Measurements from ENCODE around the gene CADPS.

The CADPS gene

GRCh38 chr3:62781121-62781520, 94.1 kb downstream of the CADPS start:
- H3K4me3 ChIP-seq (ENCODE audit: low read depth in 1 of 2, low read length in 1 of 2) = no peak overlapping the region
- no peak overlapping the region for H3K27ac ChIP-seq
- TF ChIP-seq, protein P1, sequence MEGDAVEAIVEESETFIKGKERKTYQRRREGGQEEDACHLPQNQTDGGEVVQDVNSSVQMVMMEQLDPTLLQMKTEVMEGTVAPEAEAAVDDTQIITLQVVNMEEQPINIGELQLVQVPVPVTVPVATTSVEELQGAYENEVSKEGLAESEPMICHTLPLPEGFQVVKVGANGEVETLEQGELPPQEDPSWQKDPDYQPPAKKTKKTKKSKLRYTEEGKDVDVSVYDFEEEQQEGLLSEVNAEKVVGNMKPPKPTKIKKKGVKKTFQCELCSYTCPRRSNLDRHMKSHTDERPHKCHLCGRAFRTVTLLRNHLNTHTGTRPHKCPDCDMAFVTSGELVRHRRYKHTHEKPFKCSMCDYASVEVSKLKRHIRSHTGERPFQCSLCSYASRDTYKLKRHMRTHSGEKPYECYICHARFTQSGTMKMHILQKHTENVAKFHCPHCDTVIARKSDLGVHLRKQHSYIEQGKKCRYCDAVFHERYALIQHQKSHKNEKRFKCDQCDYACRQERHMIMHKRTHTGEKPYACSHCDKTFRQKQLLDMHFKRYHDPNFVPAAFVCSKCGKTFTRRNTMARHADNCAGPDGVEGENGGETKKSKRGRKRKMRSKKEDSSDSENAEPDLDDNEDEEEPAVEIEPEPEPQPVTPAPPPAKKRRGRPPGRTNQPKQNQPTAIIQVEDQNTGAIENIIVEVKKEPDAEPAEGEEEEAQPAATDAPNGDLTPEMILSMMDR (IDR thresholded peaks at IDR 0.05) = no peak
- no peaks in the 10 kb centered on the region for H3K27me3 ChIP-seq
- no peaks in the 10 kb centered on the region for H3K36me3 ChIP-seq
- no peaks in the 10 kb centered on the region for H3K9me3 ChIP-seq
- no peaks in the 10 kb centered on the region for H3K4me1 ChIP-seq (ENCODE audit: control insufficient read depth in 1 of 2, insufficient read depth in 1 of 2, low read depth in 1 of 2, low read length in 1 of 2)

DNA sequence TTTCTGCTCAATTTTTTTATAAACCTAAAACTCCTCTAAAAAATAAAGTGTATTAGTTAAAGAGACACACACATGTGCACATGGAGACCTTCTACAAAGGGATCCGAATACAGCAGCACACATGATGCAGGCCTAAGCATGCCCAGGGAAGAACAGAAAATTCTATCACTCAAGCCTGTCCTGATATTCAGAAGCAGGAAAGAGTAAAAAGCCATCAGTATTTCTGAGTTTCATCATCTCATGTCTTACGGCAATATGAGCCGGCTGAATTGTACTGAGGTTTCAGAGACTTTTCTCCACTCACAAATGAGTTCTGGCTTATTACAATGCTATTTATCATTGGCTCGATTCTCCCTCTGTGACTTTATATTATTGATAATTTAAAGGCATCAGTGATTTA, 97.5 kb downstream of the CADPS start:
- H3K4me3 ChIP-seq (ENCODE audit: low read depth in 1 of 2, low read length in 1 of 2) = no peak overlapping the region
- no peak overlapping the region for H3K27ac ChIP-seq
- TF ChIP-seq, protein P1 (IDR thresholded peaks at IDR 0.05) = no peak
- no peaks in the 10 kb centered on the region for H3K36me3 ChIP-seq
- no peaks in the 10 kb centered on the region for H3K4me1 ChIP-seq (ENCODE audit: control insufficient read depth in 1 of 2, insufficient read depth in 1 of 2, low read depth in 1 of 2, low read length in 1 of 2)
- no peaks in the 10 kb centered on the region for H3K9me3 ChIP-seq
- no peaks in the 10 kb centered on the region for H3K27me3 ChIP-seq

DNA sequence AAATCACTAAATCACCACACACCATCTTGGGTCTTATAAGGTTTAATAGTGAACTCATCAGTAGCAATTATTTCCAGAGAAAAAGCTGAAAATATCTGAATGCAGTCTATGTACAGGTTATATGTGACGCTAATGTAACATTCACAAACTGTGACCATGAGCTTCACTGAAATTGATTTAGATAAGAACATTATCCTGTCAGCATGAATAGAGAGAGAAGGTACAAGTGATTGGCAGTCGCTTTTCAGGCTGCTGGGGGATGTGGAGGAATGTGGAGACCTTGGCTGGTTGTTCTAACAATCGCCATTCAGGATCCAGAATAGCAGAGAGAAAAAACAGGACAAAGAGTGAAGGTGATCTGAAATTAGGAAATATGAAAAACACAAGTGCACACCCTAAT, 98.1 kb downstream of the CADPS start:
- no peaks in the 10 kb centered on the region for H3K27me3 ChIP-seq
- TF ChIP-seq, protein P1 (IDR thresholded peaks at IDR 0.05) = no peak
- H3K27ac ChIP-seq = no peak overlapping the region
- no peaks in the 10 kb centered on the region for H3K9me3 ChIP-seq
- H3K4me3 ChIP-seq (ENCODE audit: low read depth in 1 of 2, low read length in 1 of 2) = no peak overlapping the region
- H3K4me1 ChIP-seq (ENCODE audit: control insufficient read depth in 1 of 2, insufficient read depth in 1 of 2, low read depth in 1 of 2, low read length in 1 of 2) = no peaks in the 10 kb centered on the region
- no peaks in the 10 kb centered on the region for H3K36me3 ChIP-seq

DNA sequence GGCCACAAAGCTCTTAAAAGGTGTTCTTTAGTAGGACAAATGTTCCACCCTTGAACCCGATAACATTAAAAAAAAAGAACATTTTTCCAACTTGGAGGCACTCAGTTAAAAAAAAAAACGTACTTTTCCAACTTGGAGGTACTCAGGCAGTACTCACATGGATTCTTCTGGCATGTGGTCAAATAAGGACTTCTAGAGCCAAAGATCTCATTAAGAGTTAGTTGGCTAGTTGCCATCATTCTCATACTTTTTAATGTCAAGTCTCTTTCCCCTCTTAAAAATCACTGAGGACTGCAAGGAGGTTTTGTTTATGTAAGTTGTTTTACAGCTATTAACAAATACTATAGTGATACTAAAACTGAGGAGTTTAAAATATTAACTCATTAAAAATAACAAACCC, 101.0 kb downstream of the CADPS start:
- H3K4me3 ChIP-seq (ENCODE audit: low read depth in 1 of 2, low read length in 1 of 2) = no peak overlapping the region
- TF ChIP-seq, protein P1 (IDR thresholded peaks at IDR 0.05) = no peak
- H3K9me3 ChIP-seq = no peaks in the 10 kb centered on the region
- no peak overlapping the region for H3K27ac ChIP-seq
- no peaks in the 10 kb centered on the region for H3K4me1 ChIP-seq (ENCODE audit: control insufficient read depth in 1 of 2, insufficient read depth in 1 of 2, low read depth in 1 of 2, low read length in 1 of 2)
- no peaks in the 10 kb centered on the region for H3K27me3 ChIP-seq
- no peaks in the 10 kb centered on the region for H3K36me3 ChIP-seq

DNA sequence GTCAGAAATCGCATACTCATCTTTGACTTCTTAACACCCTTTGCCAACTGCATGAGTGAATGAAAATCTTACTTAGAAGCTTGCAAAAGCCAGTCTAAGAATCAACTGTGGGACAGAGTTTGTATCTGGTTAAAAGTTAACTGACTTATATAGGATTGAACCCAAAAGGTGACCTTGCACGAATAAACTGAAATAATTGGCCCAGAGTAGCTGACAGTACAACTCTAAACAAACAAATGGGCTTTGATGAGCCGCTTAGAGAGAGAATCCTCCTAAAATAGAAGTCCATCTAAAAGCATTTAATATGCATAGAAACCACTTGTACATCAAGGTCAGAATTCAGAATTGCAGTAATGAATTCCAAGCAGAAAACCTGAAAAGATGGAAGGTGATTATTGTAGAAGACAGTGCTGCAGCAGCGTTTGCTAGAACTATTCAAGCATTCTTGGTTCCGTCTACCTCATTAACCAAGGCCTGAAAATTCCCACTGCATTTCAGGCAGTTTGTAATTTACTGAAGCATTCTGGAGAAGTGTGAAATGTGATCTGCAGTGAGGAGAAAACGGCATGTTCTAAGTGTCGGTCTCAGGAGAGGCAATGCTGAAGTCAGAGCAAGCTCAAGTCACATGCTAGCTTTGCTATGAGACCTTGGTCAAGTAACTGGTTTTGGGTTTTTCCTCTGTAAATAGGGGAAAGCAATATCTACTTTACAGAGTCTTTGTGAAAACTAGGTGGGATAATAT, 103.7 kb downstream of the CADPS start:
- Histone ChIP-seq H3K4me1 (ENCODE audit: control insufficient read depth in 1 of 2, insufficient read depth in 1 of 2, low read depth in 1 of 2, low read length in 1 of 2) (no peaks in the 10 kb centered on the region), H3K4me3 (ENCODE audit: low read depth in 1 of 2, low read length in 1 of 2) (no peak overlapping the region), H3K36me3 (no peaks in the 10 kb centered on the region), H3K9me3 (no peaks in the 10 kb centered on the region), H3K27me3 (no peaks in the 10 kb centered on the region), H3K27ac (no peak overlapping the region)
- TF ChIP-seq, protein P1 (IDR thresholded peaks at IDR 0.05) = no peak

Data from neutrophil (primary cell).